Activated naive CD8-positive, alpha-beta T cell (primary cell): ENCODE data around the gene ACTL6B.
"Not testable (repeated sequence)": the region's sequence is repeated elsewhere in the genome, so short reads cannot be mapped to it uniquely, and the experiment has no call there.

ENCODE experiments used
- H3K27ac Mint-ChIP-seq: one replicate; pipeline ENCODE4 v1.8.0; 2021; ENCODE audit warnings: mixed read lengths
- H3K27me3 Mint-ChIP-seq: one replicate; pipeline ENCODE4 v1.8.0; 2021; ENCODE audit warnings: mixed read lengths
- H3K36me3 Mint-ChIP-seq: one replicate; pipeline ENCODE4 v1.8.0; 2021; ENCODE audit warnings: mixed read lengths
- H3K4me1 Mint-ChIP-seq: one replicate; pipeline ENCODE4 v1.8.0; 2021; ENCODE audit warnings: low read depth, mixed read lengths
- H3K4me3 Mint-ChIP-seq: one replicate; pipeline ENCODE4 v1.8.0; 2021; ENCODE audit warnings: mild to moderate bottlenecking, mixed read lengths
- H3K9me3 Mint-ChIP-seq: one replicate; pipeline ENCODE4 v1.8.0; 2021; ENCODE audit warnings: low read depth, mixed read lengths

Gene ACTL6B

DNA sequence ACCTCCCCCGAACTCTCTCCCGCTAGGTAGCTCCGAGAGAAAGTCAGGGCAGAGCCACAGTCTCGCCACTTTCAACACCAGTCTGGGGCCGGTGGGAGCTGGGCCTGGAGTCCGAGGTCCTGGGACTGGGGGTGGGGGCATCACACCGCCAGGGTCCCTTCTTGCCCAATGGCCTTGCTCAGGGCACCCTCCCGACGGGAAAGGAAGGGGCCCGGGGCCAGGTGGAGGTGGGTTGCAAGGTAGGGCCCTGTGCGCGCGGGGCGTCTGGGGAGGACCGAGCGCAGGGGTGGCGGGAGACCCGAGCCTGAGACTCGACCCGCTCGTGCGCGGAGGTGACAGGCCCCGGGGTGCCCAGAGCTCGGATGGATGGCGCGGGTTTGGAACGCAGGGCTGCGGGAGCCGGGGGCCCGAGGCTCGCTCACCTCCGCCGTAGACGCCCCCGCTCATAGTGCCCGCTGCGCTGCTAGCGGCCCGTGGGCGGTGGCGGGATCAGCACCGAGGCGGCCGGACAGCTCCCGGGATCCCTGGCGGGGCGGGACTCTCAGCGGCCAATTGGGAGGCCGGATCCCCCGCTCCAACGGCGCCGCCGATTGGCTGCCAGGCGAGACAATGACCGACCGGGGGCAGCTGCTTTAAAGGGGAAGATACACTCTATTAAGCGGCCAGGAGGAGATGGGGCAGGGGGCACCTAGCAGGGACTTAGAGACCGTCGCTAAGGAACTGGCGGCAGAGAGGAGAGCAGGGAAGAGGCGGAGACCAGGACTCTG, at the start of gene ACTL6B:
TSS of gene ACTL6B (minus strand) at position 541 of the 767 bp plus-strand sequence. CDS start at position 447, 94 bp downstream.
- no peaks in the 10 kb centered on the region for H3K36me3 Mint-ChIP-seq
- H3K9me3 Mint-ChIP-seq = no peaks in the 10 kb centered on the region
- peaks cover 20% of the 10 kb centered on the region for H3K27me3 Mint-ChIP-seq
- H3K4me3 Mint-ChIP-seq = no peak within 1 kb of the TSS
- H3K4me1 Mint-ChIP-seq = peaks cover 5% of the 10 kb centered on the region
- no peak within 1 kb of the TSS for H3K27ac Mint-ChIP-seq

GRCh38 chr7:100705320-100705752, 49.1 kb upstream of the ACTL6B start:
- Mint-ChIP-seq H3K9me3 (no peaks in the 10 kb centered on the region), H3K27ac (peak overlapping the region; percentile 94), H3K27me3 (no peaks in the 10 kb centered on the region), H3K4me3 (peak overlapping the region; percentile 96), H3K36me3 (peaks cover 6% of the 10 kb centered on the region), H3K4me1 (peaks cover 14% of the 10 kb centered on the region)

- H3K27ac Mint-ChIP-seq, H3K9me3 Mint-ChIP-seq, H3K4me3 Mint-ChIP-seq, H3K36me3 Mint-ChIP-seq, H3K4me1 Mint-ChIP-seq, H3K27me3 Mint-ChIP-seq: not testable (repeated sequence)
Observed at GRCh38 chr7:100701089-100701488, 44.8 kb upstream of the ACTL6B start.

DNA sequence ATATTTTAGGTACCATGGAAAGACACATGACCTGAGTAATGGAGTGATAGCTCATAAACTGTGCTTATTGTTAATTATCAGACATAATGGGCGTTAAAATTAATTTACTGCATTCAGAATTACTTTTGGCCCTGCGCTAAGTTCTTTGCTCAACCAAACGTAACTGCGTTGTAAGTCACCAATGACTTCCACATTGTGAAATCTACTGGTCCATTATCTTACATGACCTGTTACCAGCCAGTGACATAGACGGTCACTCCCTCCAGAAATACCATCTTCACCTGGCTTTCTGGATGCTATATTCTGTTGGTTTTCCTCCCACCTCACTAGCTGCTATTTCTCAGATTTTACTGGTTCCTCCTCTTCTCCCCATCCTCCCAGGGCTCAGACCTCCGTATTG, 42.8 kb upstream of the ACTL6B start:
- Mint-ChIP-seq H3K27ac (no peak overlapping the region), H3K27me3 (no peaks in the 10 kb centered on the region)

DNA sequence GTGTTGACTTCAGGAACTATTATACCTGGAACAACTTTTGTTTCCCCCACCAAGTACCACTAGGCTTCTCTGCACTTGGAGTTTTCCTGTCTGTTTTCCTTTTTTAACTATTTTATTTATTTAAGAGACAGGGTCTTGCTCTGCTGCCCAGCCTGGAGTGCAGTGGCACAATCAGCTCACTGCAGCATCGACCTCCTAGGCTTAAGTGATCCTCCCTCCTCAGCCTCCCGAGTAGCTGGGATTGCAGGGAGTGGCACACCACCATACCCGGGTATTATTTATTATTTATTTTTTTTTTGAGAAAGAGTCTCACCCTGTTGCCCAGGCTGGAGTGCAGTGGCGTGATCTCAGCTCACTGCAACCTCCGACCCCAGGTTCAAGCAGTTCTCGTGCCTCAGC, 39.9 kb upstream of the ACTL6B start:
- no peaks in the 10 kb centered on the region for H3K36me3 Mint-ChIP-seq
- peak overlapping the region; percentile 75 for H3K27ac Mint-ChIP-seq

More for the DNA sequence above, 42.8 kb upstream of the ACTL6B start:
- H3K9me3 Mint-ChIP-seq = no peaks in the 10 kb centered on the region
- H3K4me3 Mint-ChIP-seq = no peak overlapping the region
- peaks cover 11% of the 10 kb centered on the region for H3K4me1 Mint-ChIP-seq
- H3K36me3 Mint-ChIP-seq = no peaks in the 10 kb centered on the region

GRCh38 chr7:100694098-100694745, 38.0 kb upstream of the ACTL6B start, which contains the start of gene GIGYF1:
GIGYF1 (minus strand) TSS chr7:100694250; CDS start chr7:100688238, 6,012 bp downstream.
- H3K36me3 Mint-ChIP-seq = no peaks in the 10 kb centered on the region
- H3K4me1 Mint-ChIP-seq = peaks cover 38% of the 10 kb centered on the region
- no peaks in the 10 kb centered on the region for H3K27me3 Mint-ChIP-seq
- H3K4me3 Mint-ChIP-seq = peak within 1 kb of the TSS; percentile 96
- no peaks in the 10 kb centered on the region for H3K9me3 Mint-ChIP-seq
- peak within 1 kb of the TSS; percentile 88 for H3K27ac Mint-ChIP-seq

More for the DNA sequence above, 39.9 kb upstream of the ACTL6B start:
- H3K9me3 Mint-ChIP-seq = no peaks in the 10 kb centered on the region
- H3K27me3 Mint-ChIP-seq = no peaks in the 10 kb centered on the region
- peak overlapping the region; percentile 74 for H3K4me3 Mint-ChIP-seq
- H3K4me1 Mint-ChIP-seq = peaks cover 31% of the 10 kb centered on the region

- Mint-ChIP-seq H3K4me1 (peaks cover 45% of the 10 kb centered on the region), H3K27ac (peak overlapping the region; percentile 88), H3K9me3 (no peaks in the 10 kb centered on the region), H3K27me3 (no peaks in the 10 kb centered on the region), H3K4me3 (peak overlapping the region; percentile 96), H3K36me3 (no peaks in the 10 kb centered on the region)
Observed at GRCh38 chr7:100693312-100694097, 37.3 kb upstream of the ACTL6B start.

DNA sequence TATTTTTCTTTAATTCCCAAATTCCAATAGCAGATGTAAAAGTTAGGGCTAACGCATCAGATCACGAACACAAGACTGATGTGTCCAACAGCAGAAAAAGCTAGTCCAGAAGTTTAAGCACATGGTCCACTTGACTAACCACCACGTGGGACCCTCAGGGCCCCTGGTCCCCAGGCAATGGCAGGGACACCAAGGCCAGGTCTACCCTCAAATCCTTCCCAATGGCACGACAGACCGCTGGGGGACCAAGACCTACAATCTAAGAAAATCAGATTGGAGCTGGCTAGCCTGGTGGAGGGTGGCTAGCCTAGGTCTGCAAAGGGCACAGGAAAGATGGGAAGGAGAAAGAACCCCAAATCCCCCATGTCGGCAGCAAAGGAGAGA, 36.3 kb upstream of the ACTL6B start:
- H3K36me3 Mint-ChIP-seq = no peaks in the 10 kb centered on the region
- H3K9me3 Mint-ChIP-seq = no peaks in the 10 kb centered on the region
- H3K27ac Mint-ChIP-seq = peak overlapping the region; percentile 88

DNA sequence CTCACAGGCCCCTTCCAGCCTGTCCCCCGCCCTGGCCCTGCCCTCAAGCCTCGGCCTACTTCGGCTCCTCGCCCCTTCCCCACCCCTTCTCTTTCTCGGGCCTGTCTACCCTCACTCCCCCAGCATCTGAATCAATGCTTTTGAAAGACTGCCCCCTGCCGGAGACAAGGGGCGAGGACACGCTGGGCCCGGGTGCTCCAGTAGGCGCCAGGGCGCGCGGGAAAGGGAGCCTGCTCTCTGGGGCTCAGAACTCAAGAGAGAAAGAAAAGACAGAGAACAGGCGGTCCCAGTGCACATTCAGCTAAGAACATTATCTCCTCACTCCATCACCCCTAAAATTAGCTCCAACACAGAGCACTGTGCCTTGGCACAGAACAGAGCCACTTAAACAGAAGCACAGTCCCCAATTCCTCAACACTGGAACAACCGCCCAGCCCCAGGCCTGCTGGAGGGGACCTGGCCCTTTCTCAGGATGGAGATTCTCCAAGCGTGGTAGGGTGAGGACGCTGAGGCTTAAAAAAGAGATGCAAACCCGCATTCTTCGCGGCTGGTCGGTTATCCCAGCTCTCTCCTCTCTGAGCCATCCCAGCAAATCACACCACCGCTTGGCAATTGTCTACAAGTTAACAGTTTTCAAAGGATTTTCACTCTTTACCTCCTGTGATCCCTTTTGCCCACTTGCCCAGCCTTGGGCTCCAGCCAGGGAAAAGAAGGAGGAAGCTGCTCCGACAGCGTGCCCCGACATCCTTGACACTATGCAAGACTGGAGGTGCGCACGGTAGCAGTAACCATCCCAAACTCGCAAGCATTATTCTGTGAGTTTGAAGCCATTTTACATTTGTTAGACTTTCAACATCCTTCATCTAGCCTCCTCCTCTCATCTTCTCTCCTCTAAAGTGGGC, 35.7 kb upstream of the ACTL6B start:
- Mint-ChIP-seq H3K9me3 (no peaks in the 10 kb centered on the region), H3K4me1 (peaks cover 45% of the 10 kb centered on the region), H3K4me3 (peak overlapping the region; percentile 96), H3K36me3 (no peaks in the 10 kb centered on the region), H3K27me3 (no peaks in the 10 kb centered on the region), H3K27ac (peak overlapping the region; percentile 88)

More for the DNA sequence above, 36.3 kb upstream of the ACTL6B start:
- H3K4me1 Mint-ChIP-seq = peaks cover 45% of the 10 kb centered on the region
- H3K27me3 Mint-ChIP-seq = no peaks in the 10 kb centered on the region
- peak overlapping the region; percentile 96 for H3K4me3 Mint-ChIP-seq

DNA sequence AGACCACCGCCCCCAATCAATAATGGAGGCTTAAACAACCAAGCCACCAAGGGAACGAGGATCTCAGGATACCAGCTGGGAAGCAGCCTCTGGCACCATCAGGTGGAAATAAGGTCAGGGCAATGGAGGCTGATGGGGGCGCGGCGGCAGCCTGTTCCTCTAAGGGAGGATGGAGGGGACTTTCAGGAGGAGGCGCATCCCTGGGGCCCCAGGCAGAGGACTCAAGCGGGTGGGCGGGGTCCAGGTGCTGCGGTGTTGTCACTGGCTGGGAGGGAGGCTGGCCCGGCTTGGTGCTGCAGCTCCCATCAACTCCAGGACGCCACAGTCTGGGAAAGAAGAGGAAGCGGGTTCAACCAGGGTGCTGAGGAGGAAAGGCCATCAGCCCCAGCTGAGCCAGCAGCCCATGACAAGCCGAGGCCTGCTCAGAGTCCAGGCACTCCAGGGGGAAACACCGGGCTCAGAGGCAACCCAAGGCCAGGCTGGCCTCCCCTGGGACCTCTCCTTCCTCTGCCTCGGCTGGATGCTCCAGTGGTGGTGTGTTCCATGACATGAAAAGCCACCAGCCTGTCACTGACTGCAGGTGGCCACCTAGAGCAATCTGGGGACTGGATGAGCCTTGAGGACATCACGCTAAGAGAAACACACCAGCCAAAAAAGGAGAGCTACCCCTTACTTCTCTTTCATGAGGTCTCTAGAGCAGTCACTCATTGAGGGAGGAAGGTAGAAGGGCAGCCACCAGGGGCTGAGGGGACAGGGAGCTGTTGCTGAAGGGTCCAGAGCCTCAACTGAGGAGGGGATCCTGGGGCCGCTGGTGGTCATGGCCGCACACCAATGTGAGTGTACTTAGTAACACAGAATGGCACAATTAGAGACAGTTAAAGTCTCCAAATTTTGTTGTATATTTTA, 33.2 kb upstream of the ACTL6B start:
- no peaks in the 10 kb centered on the region for H3K36me3 Mint-ChIP-seq
- H3K4me1 Mint-ChIP-seq = peaks cover 34% of the 10 kb centered on the region
- no peaks in the 10 kb centered on the region for H3K9me3 Mint-ChIP-seq
- peak overlapping the region; percentile 46 for H3K27ac Mint-ChIP-seq
- H3K27me3 Mint-ChIP-seq = no peaks in the 10 kb centered on the region
- H3K4me3 Mint-ChIP-seq = no peak overlapping the region

- H3K27me3 Mint-ChIP-seq = no peaks in the 10 kb centered on the region
- no peaks in the 10 kb centered on the region for H3K9me3 Mint-ChIP-seq
- no peak overlapping the region for H3K4me3 Mint-ChIP-seq
- H3K36me3 Mint-ChIP-seq = no peaks in the 10 kb centered on the region
- H3K27ac Mint-ChIP-seq = peak overlapping the region; percentile 46
- H3K4me1 Mint-ChIP-seq = peaks cover 34% of the 10 kb centered on the region
Observed at GRCh38 chr7:100688326-100688860, 32.1 kb upstream of the ACTL6B start.

DNA sequence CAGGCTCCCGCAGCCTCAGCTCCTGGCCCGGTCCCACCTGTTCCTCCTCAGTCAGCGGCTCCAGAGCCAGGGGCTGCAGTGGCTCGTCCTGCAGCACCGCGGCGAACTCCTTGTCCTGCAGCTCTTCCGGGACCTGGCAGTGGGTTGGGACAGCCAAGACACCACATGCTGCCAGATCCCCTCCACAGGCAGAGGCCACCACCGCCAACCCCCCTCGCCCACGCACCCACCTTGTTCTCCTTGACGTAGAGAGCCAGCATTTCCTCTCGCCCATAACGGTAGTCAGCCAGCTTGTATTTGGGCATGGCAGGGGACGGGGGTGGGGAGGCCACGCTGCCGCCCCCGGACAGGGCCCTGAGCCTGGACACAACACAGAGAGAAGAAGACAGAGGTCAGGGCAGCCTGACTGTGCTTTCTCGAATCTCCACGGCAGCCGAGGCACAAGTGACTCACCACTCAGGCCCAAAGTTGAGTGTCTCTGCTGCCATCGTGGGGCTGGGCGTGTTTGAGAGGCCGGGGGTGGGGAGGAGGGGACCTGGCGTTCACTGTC, 31.6 kb upstream of the ACTL6B start:
- H3K27me3 Mint-ChIP-seq = no peaks in the 10 kb centered on the region
- H3K9me3 Mint-ChIP-seq = no peaks in the 10 kb centered on the region
- no peaks in the 10 kb centered on the region for H3K36me3 Mint-ChIP-seq
- no peak overlapping the region for H3K4me3 Mint-ChIP-seq
- H3K4me1 Mint-ChIP-seq = peaks cover 31% of the 10 kb centered on the region
- no peak overlapping the region for H3K27ac Mint-ChIP-seq

DNA sequence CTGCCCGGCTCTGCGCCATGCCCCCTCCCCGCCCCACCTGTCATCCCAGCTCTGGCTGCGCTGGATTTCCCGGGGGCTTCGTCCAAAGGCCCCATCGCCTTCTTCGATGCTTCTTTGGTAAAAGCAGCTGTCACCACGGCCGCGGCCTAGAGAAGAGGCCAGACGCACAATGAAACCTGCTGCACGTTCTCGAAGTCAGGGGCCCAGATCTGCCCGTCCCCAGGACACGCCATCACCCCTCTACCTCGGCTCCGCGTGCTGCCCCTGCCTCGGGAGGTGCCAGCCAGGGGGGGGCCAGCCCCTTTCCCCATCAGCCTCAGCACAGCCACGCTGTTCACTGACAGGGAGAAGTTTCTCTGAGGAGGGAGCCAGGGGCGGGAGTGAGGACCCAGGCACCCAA, 31.0 kb upstream of the ACTL6B start:
- H3K36me3 Mint-ChIP-seq = no peaks in the 10 kb centered on the region
- no peak overlapping the region for H3K27ac Mint-ChIP-seq

More for the DNA sequence above, 31.0 kb upstream of the ACTL6B start:
- Mint-ChIP-seq H3K9me3 (no peaks in the 10 kb centered on the region), H3K4me3 (no peak overlapping the region), H3K4me1 (peaks cover 27% of the 10 kb centered on the region), H3K27me3 (no peaks in the 10 kb centered on the region)
